HepG2 (cell line): ENCODE results near the gene ATOH7. TPM values are rescaled to one million over a fixed set of nuclear protein-coding genes. Genes with fewer than 3 reads are reported as not detected.

ENCODE experiments used
- ATAC-seq: fragments of 200-7000 bp; cut with Tn5 transposase; 3 replicates; pipeline ENCODE4 v1.9.1; 2020; ENCODE audit warnings: mild to moderate bottlenecking, moderate library complexity
- BruUV-seq: library from RNA; stranded (reverse); fragments of 400-500 nt; replicated peaks from 2 replicates; lab custom pipeline; 2021; lab: Mats Ljungman, UMichigan
- CTCF ChIA-PET: fragments of 300-600 bp; formaldehyde crosslinking; extraction: SDS; loops from one replicate; lab custom pipeline; 2021; ENCODE audit warnings: low total read pairs, inconsistent platforms, low intra/inter-chr PET ratio; lab: Yijun Ruan, JAX
- POLR2A ChIA-PET: fragments of 350-600 bp; sonication (Branson Sonifier 250); formaldehyde crosslinking; loops from one replicate; lab custom pipeline; 2020; ENCODE audit warnings: antibody characterized with exemption, inconsistent platforms; lab: Yijun Ruan, JAX
- DNase-seq: peaks from one replicate; pipeline ENCODE4 v3.0.0-alpha.2; 2015; ENCODE audit warnings: low spot score
- FAIRE-seq: peaks from 3 replicates; lab custom pipeline; 2011; peaks lifted over from hg19 to GRCh38; lab: Jason Lieb, UNC
- H2AFZ ChIP-seq: one replicate; pipeline ENCODE4 v1.6.1; 2011; ENCODE audit warnings: low read length, inconsistent platforms
- H3K27ac ChIP-seq: fragments of 300-600 bp; 3 replicates; pipeline ENCODE4 v1.8.0; 2011; ENCODE audit warnings: mixed run types, mild to moderate bottlenecking, mixed read lengths, low read length, inconsistent platforms; ENCODE audit not compliant: insufficient read depth; ENCODE audit errors: extremely low read length
- H3K27me3 ChIP-seq, 2 experiments: fragments of 200-600 bp in 1 of 2; 2 replicates in 1 of 2; 3 replicates in 1 of 2; pipeline versions ENCODE4 v1.6.0 to v1.8.0; 2011; ENCODE audit warnings: low read length in 2 of 2, mild to moderate bottlenecking in 2 of 2, moderate library complexity in 2 of 2, inconsistent platforms in 1 of 2; ENCODE audit not compliant: insufficient read depth in 2 of 2, control insufficient read depth in 1 of 2
- H3K36me3 ChIP-seq, 2 experiments: fragments of 200-600 bp in 1 of 2; replicated peaks in 1 of 2; 2 replicates in 1 of 2; 3 replicates in 1 of 2; pipeline versions ENCODE4 v1.5.1 to v1.8.0; 2011; ENCODE audit warnings: low read length in 2 of 2, inconsistent platforms in 1 of 2; ENCODE audit not compliant: insufficient read depth in 2 of 2, control insufficient read depth in 1 of 2
- H3K4me1 ChIP-seq: 2 replicates; pipeline ENCODE4 v1.5.1; 2012; ENCODE audit warnings: low read length, inconsistent platforms; ENCODE audit not compliant: insufficient read depth
- H3K4me2 ChIP-seq: 2 replicates; pipeline ENCODE4 v1.6.0; 2011; ENCODE audit warnings: low read depth, low read length, inconsistent platforms
- H3K4me3 ChIP-seq, 3 experiments: fragments of 200-600 bp in 1 of 3; sonication (generic), shearing (Covaris generic) in 1 of 3; replicated peaks in 1 of 3; 2 replicates each; pipeline ENCODE4 v1.5.1; 2011 to 2016; ENCODE audit warnings: low read length in 3 of 3, inconsistent platforms in 2 of 3, low read depth in 2 of 3, mild to moderate bottlenecking in 2 of 3, control low read depth in 1 of 3, mixed read lengths in 1 of 3; ENCODE audit not compliant: insufficient read depth in 1 of 3
- H3K79me2 ChIP-seq: one replicate; pipeline ENCODE4 v1.6.1; 2011; ENCODE audit warnings: low read length, inconsistent platforms; ENCODE audit not compliant: insufficient read depth
- H3K9ac ChIP-seq: 2 replicates; pipeline ENCODE4 v1.6.0; 2011; ENCODE audit warnings: mild to moderate bottlenecking, low read depth, low read length, inconsistent platforms; ENCODE audit not compliant: insufficient read depth
- H3K9me3 ChIP-seq: 2 replicates; pipeline ENCODE4 v1.5.1; 2012; ENCODE audit warnings: mild to moderate bottlenecking, low read length
- H4K20me1 ChIP-seq: 2 replicates; pipeline ENCODE4 v1.6.0; 2011; ENCODE audit warnings: inconsistent platforms, mild to moderate bottlenecking, low read length, moderate library complexity; ENCODE audit not compliant: insufficient read depth
- ETS1 ChIP-seq: sonication (generic); formaldehyde crosslinking; IDR thresholded peaks from 2 replicates; pipeline ENCODE4 v1.4.0; 2020; ENCODE audit warnings: missing genetic modification reagents
- ZNF512 ChIP-seq: sonication (generic); formaldehyde crosslinking; IDR thresholded peaks from 2 replicates; pipeline ENCODE4 v1.4.0; 2020; ENCODE audit warnings: mild to moderate bottlenecking, missing genetic modification reagents
- ZNF546 ChIP-seq: sonication (generic); formaldehyde crosslinking; conservative IDR thresholded peaks from 2 replicates; pipeline ENCODE4 v1.8.1; 2023; ENCODE audit warnings: mild to moderate bottlenecking, missing genetic modification reagents
- WGBS: methylation state at CpG from one replicate; pipeline ENCODE4 v1.1.6; 2017; ENCODE audit warnings: low lambda C conversion rate; 5-methylcytosine and 5-hydroxymethylcytosine counted together
- in situ Hi-C: cut with HindIII; loops from 2 replicates; pipeline ENCODE4 v1.10.0; 2017; ENCODE audit warnings: low pct_unique_long_range_greater_than_20kb; ENCODE audit not compliant: extremely low pct_ligation_motif_present
- intact Hi-C: fragments of 100-400 bp; cut with micrococcal nuclease; formaldehyde crosslinking; loops from one replicate; pipeline ENCODE4 v1.10.0; 2022; ENCODE audit not compliant: unreplicated experiment
- polyA plus RNA-seq, 8 experiments: library from polyadenylated mRNA; depleted of rRNA in 3 of 8; stranded (reverse) in 7 of 8; unstranded in 1 of 8; fragments of >200 nt; fragmentation: Illumina TruSeq in 4 of 8; extraction: Trizol in 4 of 8; gene quantifications; 2 replicates each; pipeline versions ENCODE4 v1.2.1 to v1.2.3, GENCODE V29; 2011 to 2016; ENCODE audit warnings: low read depth in 4 of 8, missing spikeins in 1 of 8, mixed read lengths in 1 of 8; ENCODE audit not compliant: insufficient read depth in 1 of 8
- total RNA-seq, 5 experiments: library from RNA; depleted of rRNA; stranded (reverse); fragments of >200 nt; fragmentation: Illumina TruSeq; extraction: Trizol; gene quantifications; 2 replicates each; pipeline ENCODE4 v1.2.3, GENCODE V29; 2016; ENCODE audit warnings: low read depth in 1 of 5

The ATOH7 gene
- total and polyA plus RNA-seq, 2 of the 13 experiments (the other 11 are each of a cell fraction or from before 2014, with no cell fraction given) = 0.07 to 0.11 TPM

GRCh38 chr10:68185085-68185484 lies 46.8 kb downstream of the ATOH7 start:
- intact Hi-C loops = no loop called here

More at GRCh38 chr10:68185085-68185484, 46.8 kb downstream of the ATOH7 start:
- ChIA-PET POLR2A (no interaction called here), CTCF (no interaction called here)
- Histone ChIP-seq H3K4me3 (peak overlapping the region in 1 of 3 experiments; percentile 60; a peak in 1 of 6 replicates), H3K9ac (no peak overlapping the region), H3K27me3 (no peaks in the 10 kb centered on the region), H3K4me1 (peaks cover 9% of the 10 kb centered on the region), H4K20me1 (no peaks in the 10 kb centered on the region), H2AFZ (no peak overlapping the region), H3K36me3 (no peaks in the 10 kb centered on the region), H3K4me2 (peak overlapping the region; percentile 74), H3K79me2 (no peaks in the 10 kb centered on the region), H3K9me3 (no peaks in the 10 kb centered on the region), H3K27ac (no peak overlapping the region)
- ATAC-seq (no peak), FAIRE-seq (no peak), DNase-seq (no peak)
- no TSS peak for BruUV-seq
- WGBS = 0% methylated on average over 2 of the region's 2 CpGs
- TF ChIP-seq ZNF546 (CRISPR knock-in tag) = no peak
- no peak for TF ChIP-seq ETS1 (CRISPR knock-in tag)
- TF ChIP-seq ZNF512 = peak; percentile 86; the same call in 1 of the 2 replicates
- TF ChIP-seq, all 625 proteins: peak for 1
- in situ Hi-C loops = no loop called here
